ENCODE data around the gene TNPO2.

Gene TNPO2

DNA sequence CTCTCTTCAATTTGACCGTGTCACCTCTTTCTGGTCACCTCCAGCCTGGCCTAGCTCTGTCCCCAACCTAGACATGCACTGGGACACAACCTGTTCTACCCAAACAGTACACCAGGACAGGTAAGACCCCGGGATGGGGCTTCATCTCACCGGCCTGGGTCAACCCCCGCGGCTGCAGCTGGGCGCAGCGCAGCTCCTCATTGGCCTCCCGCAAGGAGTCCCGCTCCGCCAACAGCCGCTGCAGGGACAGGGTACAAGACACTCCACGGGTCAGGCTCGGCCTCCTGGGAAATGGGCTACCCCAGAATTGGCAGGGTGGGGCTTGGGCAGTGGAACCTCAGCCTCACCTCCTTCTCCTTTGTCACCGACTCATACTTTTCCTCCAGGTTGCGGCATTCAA, 43.9 kb upstream of the TNPO2 start:
- no peak for TF ChIP-seq SIN3A (IDR thresholded peaks at IDR 0.05; ENCODE audit: borderline replicate concordance, insufficient read depth, low read length)
- TF ChIP-seq, protein P1, sequence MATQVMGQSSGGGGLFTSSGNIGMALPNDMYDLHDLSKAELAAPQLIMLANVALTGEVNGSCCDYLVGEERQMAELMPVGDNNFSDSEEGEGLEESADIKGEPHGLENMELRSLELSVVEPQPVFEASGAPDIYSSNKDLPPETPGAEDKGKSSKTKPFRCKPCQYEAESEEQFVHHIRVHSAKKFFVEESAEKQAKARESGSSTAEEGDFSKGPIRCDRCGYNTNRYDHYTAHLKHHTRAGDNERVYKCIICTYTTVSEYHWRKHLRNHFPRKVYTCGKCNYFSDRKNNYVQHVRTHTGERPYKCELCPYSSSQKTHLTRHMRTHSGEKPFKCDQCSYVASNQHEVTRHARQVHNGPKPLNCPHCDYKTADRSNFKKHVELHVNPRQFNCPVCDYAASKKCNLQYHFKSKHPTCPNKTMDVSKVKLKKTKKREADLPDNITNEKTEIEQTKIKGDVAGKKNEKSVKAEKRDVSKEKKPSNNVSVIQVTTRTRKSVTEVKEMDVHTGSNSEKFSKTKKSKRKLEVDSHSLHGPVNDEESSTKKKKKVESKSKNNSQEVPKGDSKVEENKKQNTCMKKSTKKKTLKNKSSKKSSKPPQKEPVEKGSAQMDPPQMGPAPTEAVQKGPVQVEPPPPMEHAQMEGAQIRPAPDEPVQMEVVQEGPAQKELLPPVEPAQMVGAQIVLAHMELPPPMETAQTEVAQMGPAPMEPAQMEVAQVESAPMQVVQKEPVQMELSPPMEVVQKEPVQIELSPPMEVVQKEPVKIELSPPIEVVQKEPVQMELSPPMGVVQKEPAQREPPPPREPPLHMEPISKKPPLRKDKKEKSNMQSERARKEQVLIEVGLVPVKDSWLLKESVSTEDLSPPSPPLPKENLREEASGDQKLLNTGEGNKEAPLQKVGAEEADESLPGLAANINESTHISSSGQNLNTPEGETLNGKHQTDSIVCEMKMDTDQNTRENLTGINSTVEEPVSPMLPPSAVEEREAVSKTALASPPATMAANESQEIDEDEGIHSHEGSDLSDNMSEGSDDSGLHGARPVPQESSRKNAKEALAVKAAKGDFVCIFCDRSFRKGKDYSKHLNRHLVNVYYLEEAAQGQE (IDR thresholded peaks at IDR 0.05; ENCODE audit: insufficient read depth in 1 of 2, low read depth in 2 of 2, low read length in 2 of 2) = no peak
- TF ChIP-seq POLR2AphosphoS5 (IDR thresholded peaks at IDR 0.05; ENCODE audit: low read depth, low read length) = no peak
- no peak for TF ChIP-seq TAF1 (IDR thresholded peaks at IDR 0.05; ENCODE audit: borderline replicate concordance, insufficient read depth, low read length)
- no peak for TF ChIP-seq FOXP2 (optimal IDR thresholded peaks at IDR 0.05; ENCODE audit: borderline replicate concordance, extremely low read depth, extremely low read length, insufficient read depth)

DNA sequence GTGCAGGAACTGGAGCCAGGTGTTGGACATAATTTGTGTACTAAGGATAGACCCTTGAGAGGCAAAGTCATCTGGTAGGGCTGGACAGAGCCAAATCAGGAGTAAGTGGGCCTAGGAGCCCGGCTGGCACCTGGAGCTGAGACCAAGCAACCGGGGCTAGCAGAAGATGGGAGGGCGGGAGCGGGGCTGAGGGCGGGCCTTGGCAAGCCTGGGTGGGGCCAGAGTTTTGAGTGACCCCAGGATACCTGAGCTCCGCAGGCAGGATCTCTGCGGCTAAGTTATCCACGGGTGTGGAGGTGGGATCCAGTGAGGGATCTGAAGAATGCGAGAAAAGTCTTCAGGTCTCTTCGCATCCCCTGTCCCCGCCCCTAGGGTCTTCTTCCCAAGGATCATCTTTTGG, 43.4 kb upstream of the TNPO2 start:
- no peak for TF ChIP-seq POLR2AphosphoS5 (IDR thresholded peaks at IDR 0.05; ENCODE audit: low read depth, low read length)
- TF ChIP-seq FOXP2 (optimal IDR thresholded peaks at IDR 0.05; ENCODE audit: borderline replicate concordance, extremely low read depth, extremely low read length, insufficient read depth) = no peak
- no peak for TF ChIP-seq SIN3A (IDR thresholded peaks at IDR 0.05; ENCODE audit: borderline replicate concordance, insufficient read depth, low read length)
- TF ChIP-seq, protein P1 (IDR thresholded peaks at IDR 0.05; ENCODE audit: insufficient read depth in 1 of 2, low read depth in 2 of 2, low read length in 2 of 2) = no peak
- no peak for TF ChIP-seq TAF1 (IDR thresholded peaks at IDR 0.05; ENCODE audit: borderline replicate concordance, insufficient read depth, low read length)

DNA sequence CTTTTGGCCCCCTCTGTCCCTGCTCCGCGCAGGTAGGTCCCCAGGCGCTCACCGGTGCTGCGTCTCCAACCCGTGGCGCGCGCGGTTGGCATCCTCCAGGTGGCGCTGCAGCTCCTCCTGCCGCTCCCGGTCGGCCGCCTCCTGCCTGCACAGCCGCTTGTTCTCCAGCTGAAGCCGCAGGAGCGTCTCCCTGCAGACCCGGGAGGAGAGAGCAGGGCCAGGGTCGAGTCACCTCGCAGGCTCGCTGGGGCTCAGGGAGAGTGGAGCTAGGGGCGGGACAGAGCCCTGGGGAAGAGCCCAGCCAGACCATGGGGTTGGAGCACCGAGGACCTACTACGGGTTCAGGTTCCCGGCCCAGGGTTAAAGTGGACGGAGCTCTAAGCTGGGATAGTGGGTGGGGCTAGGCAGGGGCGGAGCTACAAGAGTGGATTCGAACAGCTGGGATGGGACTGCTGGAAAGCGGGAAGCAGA, 42.4 kb upstream of the TNPO2 start:
- TF ChIP-seq POLR2AphosphoS5 (IDR thresholded peaks at IDR 0.05; ENCODE audit: low read depth, low read length) (peak; percentile 57), FOXP2 (optimal IDR thresholded peaks at IDR 0.05; ENCODE audit: borderline replicate concordance, extremely low read depth, extremely low read length, insufficient read depth) (peak; percentile 91), TAF1 (IDR thresholded peaks at IDR 0.05; ENCODE audit: borderline replicate concordance, insufficient read depth, low read length) (no peak), SIN3A (IDR thresholded peaks at IDR 0.05; ENCODE audit: borderline replicate concordance, insufficient read depth, low read length) (no peak)
- TF ChIP-seq, protein P1 (IDR thresholded peaks at IDR 0.05; ENCODE audit: insufficient read depth in 1 of 2, low read depth in 2 of 2, low read length in 2 of 2) = no peak

DNA sequence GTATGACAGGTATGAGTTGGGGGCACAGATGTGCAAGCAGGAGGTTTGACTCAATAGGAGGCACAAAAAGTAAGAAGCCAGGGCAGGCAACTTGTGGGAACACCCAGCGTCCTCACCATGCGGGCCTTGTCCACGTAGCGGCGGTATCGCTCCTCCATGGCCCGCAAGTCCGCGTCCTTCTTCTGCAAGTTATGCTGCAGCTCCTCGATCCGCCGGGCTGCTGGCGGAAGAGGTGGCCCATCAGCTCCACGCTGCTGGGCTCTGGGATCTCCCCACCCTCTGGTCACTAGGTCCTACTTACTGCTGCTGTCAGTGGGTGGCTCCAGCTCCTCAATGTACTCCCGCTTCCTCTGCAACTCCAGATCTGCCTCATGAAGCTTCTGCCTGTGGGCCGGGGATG, 41.0 kb upstream of the TNPO2 start:
- TF ChIP-seq, protein P1 (IDR thresholded peaks at IDR 0.05; ENCODE audit: insufficient read depth in 1 of 2, low read depth in 2 of 2, low read length in 2 of 2) = no peak
- no peak for TF ChIP-seq SIN3A (IDR thresholded peaks at IDR 0.05; ENCODE audit: borderline replicate concordance, insufficient read depth, low read length)
- TF ChIP-seq FOXP2 (optimal IDR thresholded peaks at IDR 0.05; ENCODE audit: borderline replicate concordance, extremely low read depth, extremely low read length, insufficient read depth) = no peak
- TF ChIP-seq TAF1 (IDR thresholded peaks at IDR 0.05; ENCODE audit: borderline replicate concordance, insufficient read depth, low read length) = no peak
- no peak for TF ChIP-seq POLR2AphosphoS5 (IDR thresholded peaks at IDR 0.05; ENCODE audit: low read depth, low read length)

DNA sequence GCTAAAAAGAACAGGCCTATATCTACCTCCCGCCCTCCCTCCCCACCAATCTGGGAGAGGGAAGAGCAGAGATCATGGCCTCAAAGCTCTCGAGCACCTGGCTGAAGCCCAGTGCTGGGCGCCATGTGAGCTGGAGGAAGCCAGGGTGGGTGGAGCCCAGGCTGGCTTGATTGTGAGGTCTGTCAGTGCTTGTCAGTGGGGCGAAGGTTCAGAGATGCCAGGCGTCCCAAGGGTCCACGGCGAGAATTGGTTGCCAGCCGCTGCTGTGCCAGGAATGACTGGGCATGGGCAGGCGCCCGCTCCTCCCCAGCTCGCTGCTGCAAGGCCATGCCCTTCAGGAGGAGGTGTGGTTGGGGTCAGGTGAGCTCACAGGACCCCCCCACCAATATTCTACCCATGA, 39.4 kb upstream of the TNPO2 start:
- TF ChIP-seq, protein P1 (IDR thresholded peaks at IDR 0.05; ENCODE audit: insufficient read depth in 1 of 2, low read depth in 2 of 2, low read length in 2 of 2) = no peak
- TF ChIP-seq FOXP2 (optimal IDR thresholded peaks at IDR 0.05; ENCODE audit: borderline replicate concordance, extremely low read depth, extremely low read length, insufficient read depth) = no peak
- TF ChIP-seq TAF1 (IDR thresholded peaks at IDR 0.05; ENCODE audit: borderline replicate concordance, insufficient read depth, low read length) = no peak
- TF ChIP-seq SIN3A (IDR thresholded peaks at IDR 0.05; ENCODE audit: borderline replicate concordance, insufficient read depth, low read length) = no peak
- TF ChIP-seq POLR2AphosphoS5 (IDR thresholded peaks at IDR 0.05; ENCODE audit: low read depth, low read length) = no peak
